ENCODE data around the gene PHC3.

PHC3 gene

DNA sequence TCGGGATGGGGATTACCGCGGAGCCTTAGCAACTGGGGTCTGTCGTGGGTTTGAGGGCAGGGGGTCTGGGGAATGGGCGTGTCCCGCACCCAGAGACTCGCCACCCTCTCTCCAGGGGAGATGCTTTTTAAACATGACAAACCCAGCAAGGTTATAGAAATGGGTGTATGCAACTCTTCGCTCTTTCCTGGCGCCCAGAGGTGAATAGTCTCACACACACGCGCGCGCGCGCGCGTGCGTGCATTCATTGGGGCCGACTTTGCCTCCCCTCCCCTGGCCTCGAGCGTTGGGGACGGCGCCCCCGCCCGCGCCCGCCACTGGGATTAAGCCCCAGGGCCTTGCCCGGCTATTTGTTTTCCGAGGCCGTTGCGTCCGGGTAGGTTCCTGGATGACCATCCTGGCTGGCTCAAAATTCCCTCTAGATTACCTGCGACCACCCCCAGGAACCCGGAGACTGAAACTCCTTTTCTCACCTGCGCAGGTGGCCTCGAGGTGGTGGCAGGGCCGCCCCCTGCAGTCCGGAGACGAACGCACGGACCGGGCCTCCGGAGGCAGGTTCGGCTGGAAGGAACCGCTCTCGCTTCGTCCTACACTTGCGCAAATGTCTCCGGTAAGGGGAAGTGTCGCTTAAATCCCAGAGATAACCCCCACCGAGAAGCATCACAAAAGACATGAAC, 143.0 kb downstream of the PHC3 start:
- DNase-seq (ENCODE audit: low spot score) = no peak
- POLR2A ChIA-PET (ENCODE audit: low non-redundant PET) = no interaction called here
- CTCF ChIA-PET = no interaction called here
- TF ChIP-seq CTCF (conservative IDR thresholded peaks at IDR 0.05; ENCODE audit: low read depth) = no peak
- H3K27ac ChIP-seq = no peak overlapping the region

Measured in RWPE1 (cell line).